HCT116 (cell line): Measurements from ENCODE around the gene MECP2. TPM values are rescaled to one million over a fixed set of nuclear protein-coding genes. Genes with fewer than 3 reads are reported as not detected.

Experiments used
- ATAC-seq: fragments of 200-7000 bp; cut with Tn5 transposase; 2 replicates; pipeline ENCODE4 v1.9.1; 2020; ENCODE audit warnings: mild to moderate bottlenecking, moderate library complexity
- BruUV-seq: library from RNA; stranded (reverse); fragments of 400-500 nt; replicated peaks from 2 replicates; lab custom pipeline; 2021; lab: Mats Ljungman, UMichigan
- CTCF ChIA-PET: fragments of 300-600 bp; sonication (Branson Sonifier 250); formaldehyde crosslinking; loops from one replicate; lab custom pipeline; 2021; ENCODE audit warnings: antibody characterized with exemption; lab: Charles Lee
- POLR2A ChIA-PET: fragments of 300-600, 350-600 bp; sonication (Branson Sonifier 250); formaldehyde crosslinking; loops from one replicate; lab custom pipeline; 2021; ENCODE audit warnings: antibody characterized with exemption; lab: Charles Lee
- RAD21 ChIA-PET, 2 experiments: fragments of 300-600 bp; sonication (Branson Sonifier 250); formaldehyde crosslinking; loops; one replicate each; lab custom pipeline; 2023; ENCODE audit warnings: low total read pairs in 2 of 2; ENCODE audit not compliant: uncharacterized antibody in 2 of 2, unreplicated experiment in 2 of 2, low non-redundant PET in 1 of 2; lab: Charles Lee
- DNase-seq: peaks from one replicate; pipeline ENCODE4 v3.0.0-alpha.2; 2010; ENCODE audit warnings: low read depth, low spot score
- H2AFZ ChIP-seq: fragments of 200-600 bp; shearing (Covaris generic), sonication (generic); 2 replicates; pipeline ENCODE4 v1.6.1; 2017; ENCODE audit warnings: low read depth, mixed run types, mixed read lengths, antibody characterized with exemption, low read length; ENCODE audit not compliant: poor library complexity, severe bottlenecking
- H3K27ac ChIP-seq: 2 replicates; pipeline ENCODE4 v1.5.1; 2012; ENCODE audit warnings: low read depth, low read length
- H3K27me3 ChIP-seq: fragments of 200-600 bp; sonication (generic); 2 replicates; pipeline ENCODE4 v1.6.1; 2016; ENCODE audit warnings: mixed run types, low read length, mixed read lengths; ENCODE audit not compliant: insufficient read depth
- H3K36me3 ChIP-seq, 2 experiments: fragments of 200-500 bp in 1 of 2; fragments of 200-600 bp in 1 of 2; sonication (Bioruptor generic) in 1 of 2; sonication (generic) in 1 of 2; 2 replicates each; pipeline versions ENCODE4 v1.5.1 to v1.6.1; 2014 to 2016; ENCODE audit warnings: low read length in 2 of 2, inconsistent platforms in 1 of 2, mixed read lengths in 1 of 2, mixed run types in 1 of 2; ENCODE audit not compliant: insufficient read depth in 2 of 2, control insufficient read depth in 1 of 2
- H3K4me1 ChIP-seq, 2 experiments: fragments of 200-600 bp in 1 of 2; sonication (generic) in 1 of 2; 2 replicates each; pipeline versions ENCODE4 v1.5.1 to v1.6.1; 2012 to 2017; ENCODE audit warnings: low read length in 2 of 2, inconsistent platforms in 1 of 2, mild to moderate bottlenecking in 1 of 2, mixed read lengths in 1 of 2, mixed run types in 1 of 2, moderate library complexity in 1 of 2; ENCODE audit not compliant: insufficient read depth in 2 of 2, control insufficient read depth in 1 of 2
- H3K4me2 ChIP-seq: fragments of 200-600 bp; sonication (generic); 2 replicates; pipeline ENCODE4 v1.6.1; 2017; ENCODE audit warnings: mixed run types, low read length, mixed read lengths
- H3K4me3 ChIP-seq, 2 experiments: fragments of 200-600 bp in 1 of 2; sonication (generic) in 1 of 2; replicated peaks in 1 of 2; 2 replicates each; pipeline ENCODE4 v1.5.1; 2011 to 2016; ENCODE audit warnings: low read length in 2 of 2, control low read depth in 1 of 2, low read depth in 1 of 2, mild to moderate bottlenecking in 1 of 2, mixed read lengths in 1 of 2, mixed run types in 1 of 2
- H3K79me2 ChIP-seq: fragments of 200-600 bp; sonication (generic); 2 replicates; pipeline ENCODE4 v1.6.1; 2017; ENCODE audit warnings: mild to moderate bottlenecking, mixed run types, low read length, moderate library complexity, mixed read lengths; ENCODE audit not compliant: insufficient read depth
- H3K9ac ChIP-seq: fragments of 200-600 bp; sonication (generic); 2 replicates; pipeline ENCODE4 v1.6.1; 2016; ENCODE audit warnings: low read length, mixed read lengths
- H3K9me2 ChIP-seq: fragments of 200-600 bp; sonication (generic), shearing (Covaris generic); 2 replicates; pipeline ENCODE4 v1.6.1; 2017; ENCODE audit warnings: mixed run types, mild to moderate bottlenecking, moderate library complexity; ENCODE audit not compliant: insufficient read depth
- H3K9me3 ChIP-seq, 2 experiments: fragments of 200-500 bp in 1 of 2; fragments of 200-600 bp in 1 of 2; sonication (Bioruptor generic) in 1 of 2; sonication (generic) in 1 of 2; 2 replicates each; pipeline ENCODE4 v1.6.1; 2014 to 2017; ENCODE audit warnings: low read length in 2 of 2, mixed read lengths in 2 of 2, inconsistent platforms in 1 of 2, low read depth in 1 of 2, mild to moderate bottlenecking in 1 of 2, mixed run types in 1 of 2, moderate library complexity in 1 of 2; ENCODE audit not compliant: control insufficient read depth in 1 of 2, insufficient read depth in 1 of 2
- H4K20me1 ChIP-seq: fragments of 200-600 bp; sonication (generic), shearing (Covaris generic); 2 replicates; pipeline ENCODE4 v1.6.1; 2017; ENCODE audit warnings: mixed run types, mild to moderate bottlenecking, moderate library complexity; ENCODE audit not compliant: insufficient read depth
- CEBPB ChIP-seq: IDR thresholded peaks from 2 replicates; pipeline ENCODE4 v1.6.1; 2012; ENCODE audit warnings: low read depth
- EGR1 ChIP-seq: IDR thresholded peaks from 2 replicates; pipeline ENCODE4 v1.6.1; 2012; ENCODE audit warnings: low read depth
- EZH2phosphoT487 ChIP-seq: fragments of 200-600 bp; IDR thresholded peaks from 2 replicates; pipeline ENCODE4 v1.6.1; 2018; ENCODE audit warnings: antibody characterized with exemption, borderline replicate concordance
- FOSL1 ChIP-seq: IDR thresholded peaks from 2 replicates; pipeline ENCODE4 v1.6.1; 2012; ENCODE audit warnings: low read depth
- JUND ChIP-seq: IDR thresholded peaks from 2 replicates; pipeline ENCODE4 v1.6.1; 2012
- POLR2A ChIP-seq: IDR thresholded peaks from 2 replicates; pipeline ENCODE4 v1.7.0; 2011; ENCODE audit warnings: borderline replicate concordance; ENCODE audit not compliant: insufficient read depth, insufficient read length; ENCODE audit errors: extremely low read depth
- SIN3A ChIP-seq: IDR thresholded peaks from 2 replicates; pipeline ENCODE4 v1.6.1; 2012; ENCODE audit warnings: low read depth
- SP1 ChIP-seq: IDR thresholded peaks from 2 replicates; pipeline ENCODE4 v1.6.1; 2012; ENCODE audit warnings: low read depth
- SRF ChIP-seq: IDR thresholded peaks from 2 replicates; pipeline ENCODE4 v1.6.1; 2012; ENCODE audit warnings: low read depth
- TCF7L2 ChIP-seq: IDR thresholded peaks from 2 replicates; pipeline ENCODE4 v1.7.0; 2011; ENCODE audit warnings: borderline replicate concordance, inconsistent platforms; ENCODE audit not compliant: insufficient read depth, insufficient read length; ENCODE audit errors: extremely low read depth
- ZNF274 ChIP-seq: fragments of 200-500 bp; sonication (Bioruptor generic); IDR thresholded peaks from 2 replicates; pipeline ENCODE4 v1.6.1; 2014; ENCODE audit warnings: mild to moderate bottlenecking, low read depth, low read length, inconsistent platforms
- intact Hi-C: fragments of 100-400 bp; cut with micrococcal nuclease; formaldehyde crosslinking; loops from 2 replicates; pipeline ENCODE4 v1.10.0; 2022
- total RNA-seq: library from RNA; stranded (reverse); gene quantifications from one replicate; pipeline ENCODE4 v1.2.1, GENCODE V29; 2021; ENCODE audit not compliant: unreplicated experiment
- TF ChIP-seq, protein P1 (sequence below): IDR thresholded peaks from 2 replicates; pipeline ENCODE4 v1.6.1; 2012
- TF ChIP-seq, protein P2 (sequence below): IDR thresholded peaks from 2 replicates; pipeline ENCODE4 v1.6.1; 2012
- TF ChIP-seq, protein P3 (sequence below), 3 experiments: fragments of 200-600 bp in 1 of 3; sonication (generic) in 1 of 3; IDR thresholded peaks in 2 of 3; conservative IDR thresholded peaks in 1 of 3; 2 replicates each; pipeline ENCODE4 v1.5.1; 2012 to 2017; ENCODE audit warnings: low read depth in 2 of 3, low read length in 2 of 3, antibody characterized with exemption in 1 of 3, borderline replicate concordance in 1 of 3, control low read depth in 1 of 3, mild to moderate bottlenecking in 1 of 3, mixed read lengths in 1 of 3, mixed run types in 1 of 3, moderate library complexity in 1 of 3; ENCODE audit not compliant: insufficient read depth in 1 of 3
- TF ChIP-seq, protein P4 (sequence below): IDR thresholded peaks from 2 replicates; pipeline ENCODE4 v1.6.1; 2011; ENCODE audit warnings: mild to moderate bottlenecking, low read length, moderate library complexity; ENCODE audit not compliant: insufficient replicate concordance; ENCODE audit errors: extremely low read depth

Gene MECP2
- total RNA-seq, 1 experiment from 2014 or later = 32.4 TPM

DNA sequence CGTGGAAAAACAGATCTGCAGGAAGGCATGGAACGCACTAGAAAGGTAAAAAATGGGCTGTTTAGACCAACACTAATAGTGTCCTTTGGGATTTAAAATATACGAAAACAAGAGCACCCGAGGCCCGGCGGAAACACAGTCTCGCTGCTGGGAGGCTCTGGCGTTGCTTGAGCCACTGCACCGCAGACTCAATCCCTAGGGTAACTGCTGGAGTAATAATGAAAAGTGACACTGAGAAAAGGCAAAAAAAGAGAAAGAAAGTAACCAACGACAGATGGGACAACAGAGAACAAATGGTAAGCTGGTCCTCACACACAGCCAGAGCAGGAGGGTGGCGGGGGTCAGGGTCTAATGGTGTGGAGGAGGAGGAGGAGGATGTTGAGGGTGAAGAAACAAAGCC, 93.2 kb downstream of the MECP2 start:
- Histone ChIP-seq H3K36me3 (no peaks in the 10 kb centered on the region), H3K9me3 (no peaks in the 10 kb centered on the region), H3K4me3 (no peak overlapping the region), H3K27ac (no peak overlapping the region), H3K79me2 (no peaks in the 10 kb centered on the region), H2AFZ (no peak overlapping the region), H3K4me2 (no peak overlapping the region), H3K9me2 (no peaks in the 10 kb centered on the region), H3K4me1 (peaks cover 8 to 12% of the 10 kb centered on the region in 2 experiments; a peak in 3 of 4 replicates), H4K20me1 (no peaks in the 10 kb centered on the region), H3K27me3 (no peaks in the 10 kb centered on the region), H3K9ac (no peak overlapping the region)
- RAD21 ChIA-PET = no interaction called here
- no peak for ATAC-seq
- BruUV-seq = no TSS peak
- CTCF ChIA-PET = interaction anchor here (0.9 kb wide), 1 partner anchor 9 kb away, joined by 3 read pairs; no protein-coding TSS in a partner anchor
- TF ChIP-seq, protein P1, sequence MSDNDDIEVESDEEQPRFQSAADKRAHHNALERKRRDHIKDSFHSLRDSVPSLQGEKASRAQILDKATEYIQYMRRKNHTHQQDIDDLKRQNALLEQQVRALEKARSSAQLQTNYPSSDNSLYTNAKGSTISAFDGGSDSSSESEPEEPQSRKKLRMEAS = no peak
- no peak for TF ChIP-seq ZNF274
- no peak for TF ChIP-seq EZH2phosphoT487
- TF ChIP-seq JUND = no peak
- TF ChIP-seq SIN3A = no peak
- TF ChIP-seq FOSL1 = no peak
- TF ChIP-seq SP1 = no peak
- TF ChIP-seq SRF = no peak
- TF ChIP-seq, protein P2, sequence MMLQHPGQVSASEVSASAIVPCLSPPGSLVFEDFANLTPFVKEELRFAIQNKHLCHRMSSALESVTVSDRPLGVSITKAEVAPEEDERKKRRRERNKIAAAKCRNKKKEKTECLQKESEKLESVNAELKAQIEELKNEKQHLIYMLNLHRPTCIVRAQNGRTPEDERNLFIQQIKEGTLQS = no peak
- TF ChIP-seq CEBPB = no peak
- TF ChIP-seq TCF7L2 = no peak
- TF ChIP-seq, protein P3, sequence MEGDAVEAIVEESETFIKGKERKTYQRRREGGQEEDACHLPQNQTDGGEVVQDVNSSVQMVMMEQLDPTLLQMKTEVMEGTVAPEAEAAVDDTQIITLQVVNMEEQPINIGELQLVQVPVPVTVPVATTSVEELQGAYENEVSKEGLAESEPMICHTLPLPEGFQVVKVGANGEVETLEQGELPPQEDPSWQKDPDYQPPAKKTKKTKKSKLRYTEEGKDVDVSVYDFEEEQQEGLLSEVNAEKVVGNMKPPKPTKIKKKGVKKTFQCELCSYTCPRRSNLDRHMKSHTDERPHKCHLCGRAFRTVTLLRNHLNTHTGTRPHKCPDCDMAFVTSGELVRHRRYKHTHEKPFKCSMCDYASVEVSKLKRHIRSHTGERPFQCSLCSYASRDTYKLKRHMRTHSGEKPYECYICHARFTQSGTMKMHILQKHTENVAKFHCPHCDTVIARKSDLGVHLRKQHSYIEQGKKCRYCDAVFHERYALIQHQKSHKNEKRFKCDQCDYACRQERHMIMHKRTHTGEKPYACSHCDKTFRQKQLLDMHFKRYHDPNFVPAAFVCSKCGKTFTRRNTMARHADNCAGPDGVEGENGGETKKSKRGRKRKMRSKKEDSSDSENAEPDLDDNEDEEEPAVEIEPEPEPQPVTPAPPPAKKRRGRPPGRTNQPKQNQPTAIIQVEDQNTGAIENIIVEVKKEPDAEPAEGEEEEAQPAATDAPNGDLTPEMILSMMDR (IDR thresholded peaks at IDR 0.05 in 2 of 3, conservative IDR thresholded peaks at IDR 0.05 in 1 of 3; ENCODE audit: borderline replicate concordance in 1 of 3, insufficient read depth in 1 of 3, low read depth in 2 of 3, low read length in 2 of 3) = no peak
- no peak for TF ChIP-seq POLR2A
- TF ChIP-seq EGR1 = no peak
- TF ChIP-seq, protein P4, sequence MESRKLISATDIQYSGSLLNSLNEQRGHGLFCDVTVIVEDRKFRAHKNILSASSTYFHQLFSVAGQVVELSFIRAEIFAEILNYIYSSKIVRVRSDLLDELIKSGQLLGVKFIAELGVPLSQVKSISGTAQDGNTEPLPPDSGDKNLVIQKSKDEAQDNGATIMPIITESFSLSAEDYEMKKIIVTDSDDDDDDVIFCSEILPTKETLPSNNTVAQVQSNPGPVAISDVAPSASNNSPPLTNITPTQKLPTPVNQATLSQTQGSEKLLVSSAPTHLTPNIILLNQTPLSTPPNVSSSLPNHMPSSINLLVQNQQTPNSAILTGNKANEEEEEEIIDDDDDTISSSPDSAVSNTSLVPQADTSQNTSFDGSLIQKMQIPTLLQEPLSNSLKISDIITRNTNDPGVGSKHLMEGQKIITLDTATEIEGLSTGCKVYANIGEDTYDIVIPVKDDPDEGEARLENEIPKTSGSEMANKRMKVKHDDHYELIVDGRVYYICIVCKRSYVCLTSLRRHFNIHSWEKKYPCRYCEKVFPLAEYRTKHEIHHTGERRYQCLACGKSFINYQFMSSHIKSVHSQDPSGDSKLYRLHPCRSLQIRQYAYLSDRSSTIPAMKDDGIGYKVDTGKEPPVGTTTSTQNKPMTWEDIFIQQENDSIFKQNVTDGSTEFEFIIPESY = no peak
- POLR2A ChIA-PET = interaction anchor here (0.6 kb wide), 1 partner anchor 365 kb away, joined by 3 read pairs; no protein-coding TSS in a partner anchor
- no peak for DNase-seq
- intact Hi-C loops = no loop called here
